ENCODE results near the gene MVB12B.

GRCh38 chr9:126380447-126380846 lies 53.8 kb downstream of the MVB12B start:
- TF ChIP-seq CTCF (IDR thresholded peaks at IDR 0.05) (no peak), POLR2AphosphoS5 (IDR thresholded peaks at IDR 0.05) (no peak)
